Brain microvascular endothelial cell (primary cell): ENCODE data around the gene LYPD6B.

Source experiments
- DNase-seq: peaks from one replicate; pipeline ENCODE4 v3.0.0-alpha.2; 2020
- H3K27ac ChIP-seq: fragments of 250-450 bp; sonication (Bioruptor Pico); 2 replicates; pipeline ENCODE4 v1.5.1; 2020; ENCODE audit warnings: mild to moderate bottlenecking, moderate library complexity
- H3K27me3 ChIP-seq: fragments of 250-450 bp; sonication (Bioruptor Pico); replicated peaks from 2 replicates; pipeline ENCODE4 v1.5.1; 2020; ENCODE audit warnings: mild to moderate bottlenecking
- H3K36me3 ChIP-seq: fragments of 250-450 bp; sonication (Bioruptor Pico); replicated peaks from 2 replicates; pipeline ENCODE4 v1.5.1; 2020; ENCODE audit warnings: mild to moderate bottlenecking
- H3K4me3 ChIP-seq: 2 replicates; pipeline ENCODE4 v1.5.1; 2011; ENCODE audit warnings: low read depth, mild to moderate bottlenecking, control low read depth, low read length, moderate library complexity
- in situ Hi-C: cut with HindIII; loops from 2 replicates; pipeline ENCODE4 v1.10.0; 2017; ENCODE audit warnings: low sequenced_read_pairs, low pct_ligation_motif_present
- TF ChIP-seq, protein P1 (sequence below): IDR thresholded peaks from 2 replicates; pipeline ENCODE4 v1.5.1; 2011; ENCODE audit warnings: low read depth, mild to moderate bottlenecking, moderate library complexity, low read length, control low read depth, inconsistent platforms; ENCODE audit errors: missing control alignments

LYPD6B gene

DNA sequence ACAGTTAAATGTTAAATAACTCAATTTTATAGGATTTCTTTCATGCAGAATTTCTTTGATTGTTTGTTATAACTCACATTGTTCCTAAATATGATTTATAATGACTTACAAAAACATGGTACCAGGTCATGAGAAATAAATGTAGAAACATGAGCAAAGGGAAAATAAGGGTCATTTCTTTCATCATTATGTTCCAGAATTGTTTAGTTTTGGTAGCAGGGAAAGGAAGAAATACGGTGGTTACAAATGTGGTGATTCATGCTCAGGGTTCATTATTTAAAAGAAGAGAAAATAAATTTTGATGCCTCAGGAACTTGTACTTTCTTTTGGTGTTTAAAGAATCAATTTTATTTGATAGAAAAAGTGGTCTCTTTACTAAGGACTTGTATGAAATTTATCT, 4.4 kb downstream of the LYPD6B start:
- in situ Hi-C loops = no loop called here
- DNase-seq = no peak
- TF ChIP-seq, protein P1, sequence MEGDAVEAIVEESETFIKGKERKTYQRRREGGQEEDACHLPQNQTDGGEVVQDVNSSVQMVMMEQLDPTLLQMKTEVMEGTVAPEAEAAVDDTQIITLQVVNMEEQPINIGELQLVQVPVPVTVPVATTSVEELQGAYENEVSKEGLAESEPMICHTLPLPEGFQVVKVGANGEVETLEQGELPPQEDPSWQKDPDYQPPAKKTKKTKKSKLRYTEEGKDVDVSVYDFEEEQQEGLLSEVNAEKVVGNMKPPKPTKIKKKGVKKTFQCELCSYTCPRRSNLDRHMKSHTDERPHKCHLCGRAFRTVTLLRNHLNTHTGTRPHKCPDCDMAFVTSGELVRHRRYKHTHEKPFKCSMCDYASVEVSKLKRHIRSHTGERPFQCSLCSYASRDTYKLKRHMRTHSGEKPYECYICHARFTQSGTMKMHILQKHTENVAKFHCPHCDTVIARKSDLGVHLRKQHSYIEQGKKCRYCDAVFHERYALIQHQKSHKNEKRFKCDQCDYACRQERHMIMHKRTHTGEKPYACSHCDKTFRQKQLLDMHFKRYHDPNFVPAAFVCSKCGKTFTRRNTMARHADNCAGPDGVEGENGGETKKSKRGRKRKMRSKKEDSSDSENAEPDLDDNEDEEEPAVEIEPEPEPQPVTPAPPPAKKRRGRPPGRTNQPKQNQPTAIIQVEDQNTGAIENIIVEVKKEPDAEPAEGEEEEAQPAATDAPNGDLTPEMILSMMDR = no peak

GRCh38 chr2:149044500-149044899, 6.0 kb downstream of the LYPD6B start:
- in situ Hi-C loops = no loop called here
- TF ChIP-seq, protein P1 = no peak
- no peak for DNase-seq
- Histone ChIP-seq H3K36me3 (no peaks in the 10 kb centered on the region), H3K27ac (no peak overlapping the region), H3K4me3 (no peak overlapping the region), H3K27me3 (no peaks in the 10 kb centered on the region)

More for the DNA sequence above, 4.4 kb downstream of the LYPD6B start:
- Histone ChIP-seq H3K27me3 (peaks cover 14% of the 10 kb centered on the region), H3K36me3 (no peaks in the 10 kb centered on the region), H3K4me3 (no peak overlapping the region), H3K27ac (no peak overlapping the region)

DNA sequence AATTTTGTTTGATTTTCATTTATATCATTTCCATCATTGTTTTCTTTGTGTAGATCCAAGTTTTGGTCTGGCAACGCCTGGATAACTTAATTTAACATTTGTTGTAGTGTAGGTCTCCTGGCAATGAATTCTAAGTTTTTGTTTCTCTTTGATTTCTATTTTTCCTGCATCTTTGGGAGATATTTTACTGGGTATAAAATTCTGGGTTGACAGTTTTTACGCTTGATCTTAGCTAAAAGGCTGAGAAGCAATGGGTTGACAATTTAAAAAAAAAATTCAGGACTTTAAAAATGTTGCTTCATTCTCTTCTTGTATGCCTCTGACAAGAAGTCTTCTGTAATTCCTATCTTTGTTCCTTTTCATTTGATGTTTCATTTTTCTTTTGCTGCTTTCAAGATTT, 8.6 kb downstream of the LYPD6B start:
- in situ Hi-C loops = no loop called here
- DNase-seq = no peak
- Histone ChIP-seq H3K4me3 (no peak overlapping the region), H3K27ac (no peak overlapping the region), H3K36me3 (no peaks in the 10 kb centered on the region), H3K27me3 (no peaks in the 10 kb centered on the region)
- TF ChIP-seq, protein P1 = no peak

DNA sequence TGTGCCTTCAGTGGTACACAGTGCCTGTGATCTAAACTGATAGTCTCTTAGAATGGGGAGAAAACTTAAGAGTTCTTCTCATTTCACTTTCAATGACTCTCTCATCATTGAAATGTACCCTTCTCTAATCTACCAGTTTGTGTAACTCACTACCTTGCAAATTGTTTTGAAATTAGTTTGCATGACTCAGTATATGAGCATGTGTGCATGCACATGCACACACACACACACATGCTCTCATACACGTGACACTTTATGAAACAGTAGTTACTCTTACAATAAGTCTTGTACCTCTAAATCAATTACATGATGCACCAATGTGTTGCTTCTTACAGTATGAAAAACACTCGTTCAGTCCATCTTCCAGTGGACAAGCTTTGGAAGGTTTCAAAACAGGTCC, 10.6 kb downstream of the LYPD6B start:
- Histone ChIP-seq H3K27ac (no peak overlapping the region), H3K27me3 (no peaks in the 10 kb centered on the region), H3K36me3 (no peaks in the 10 kb centered on the region), H3K4me3 (no peak overlapping the region)
- no peak for DNase-seq
- in situ Hi-C loops = no loop called here
- TF ChIP-seq, protein P1 = no peak

DNA sequence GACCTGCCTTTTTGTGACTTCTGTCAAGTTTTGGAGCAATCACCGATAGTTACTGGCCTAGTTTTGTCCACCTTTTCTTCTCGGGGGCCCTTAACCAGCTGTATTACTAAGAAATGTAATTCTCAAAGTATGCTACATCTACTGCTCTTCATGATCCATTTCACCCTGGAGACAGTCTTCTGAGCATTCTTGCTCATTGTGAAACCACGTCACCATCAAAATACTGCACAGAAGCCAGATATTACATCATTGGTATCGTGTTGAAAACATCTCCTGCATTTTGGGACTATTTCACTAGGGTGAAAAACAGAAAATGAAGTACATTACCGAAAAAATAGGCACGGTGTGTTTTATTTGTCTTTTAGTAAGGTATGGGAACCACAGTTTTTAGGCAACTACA, 11.7 kb downstream of the LYPD6B start:
- H3K27me3 ChIP-seq = no peaks in the 10 kb centered on the region
- no peak for DNase-seq
- H3K36me3 ChIP-seq = no peaks in the 10 kb centered on the region
- in situ Hi-C loops = no loop called here
- H3K27ac ChIP-seq = no peak overlapping the region
- TF ChIP-seq, protein P1 = no peak
- H3K4me3 ChIP-seq = no peak overlapping the region

DNA sequence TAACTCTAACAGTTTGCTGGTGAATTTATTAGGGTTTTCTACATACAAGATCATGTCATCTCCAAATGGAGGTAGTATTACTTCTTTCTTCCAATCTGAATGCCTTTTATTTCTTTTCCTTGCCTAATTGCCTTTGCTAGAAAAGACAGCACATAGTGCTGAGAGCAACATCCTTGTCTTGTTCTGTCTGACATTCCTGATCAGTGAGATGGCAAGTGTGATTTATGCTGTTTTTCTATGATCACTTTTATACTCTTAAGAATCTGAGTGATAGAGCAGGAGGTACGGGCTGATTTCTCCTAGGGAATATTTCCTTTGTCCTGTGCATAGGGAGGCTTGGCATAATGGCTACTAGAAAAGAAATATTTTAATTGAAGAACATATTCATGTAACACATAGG, 17.3 kb downstream of the LYPD6B start:
- Histone ChIP-seq H3K27ac (no peak overlapping the region), H3K27me3 (no peaks in the 10 kb centered on the region), H3K36me3 (no peaks in the 10 kb centered on the region), H3K4me3 (no peak overlapping the region)
- in situ Hi-C loops = no loop called here
- TF ChIP-seq, protein P1 = no peak
- no peak for DNase-seq
